ENCODE data around the gene DEPDC5.

GRCh38 chr22:31943206-31943977 is 189.6 kb downstream of the DEPDC5 start:
- TF ChIP-seq POLR2A (IDR thresholded peaks at IDR 0.05; ENCODE audit: extremely low read depth, insufficient read length) (no peak), CTCF (IDR thresholded peaks at IDR 0.05; ENCODE audit: low read depth, low read length) (no peak), MYC (IDR thresholded peaks at IDR 0.05; ENCODE audit: low read depth, low read length) (no peak)

Data from NB4 (cell line).